ENCODE data around the gene NBPF6.
"Not testable (repeated sequence)": the region's sequence is repeated elsewhere in the genome, so short reads cannot be mapped to it uniquely, and the experiment has no call there.

The NBPF6 gene, protein sequence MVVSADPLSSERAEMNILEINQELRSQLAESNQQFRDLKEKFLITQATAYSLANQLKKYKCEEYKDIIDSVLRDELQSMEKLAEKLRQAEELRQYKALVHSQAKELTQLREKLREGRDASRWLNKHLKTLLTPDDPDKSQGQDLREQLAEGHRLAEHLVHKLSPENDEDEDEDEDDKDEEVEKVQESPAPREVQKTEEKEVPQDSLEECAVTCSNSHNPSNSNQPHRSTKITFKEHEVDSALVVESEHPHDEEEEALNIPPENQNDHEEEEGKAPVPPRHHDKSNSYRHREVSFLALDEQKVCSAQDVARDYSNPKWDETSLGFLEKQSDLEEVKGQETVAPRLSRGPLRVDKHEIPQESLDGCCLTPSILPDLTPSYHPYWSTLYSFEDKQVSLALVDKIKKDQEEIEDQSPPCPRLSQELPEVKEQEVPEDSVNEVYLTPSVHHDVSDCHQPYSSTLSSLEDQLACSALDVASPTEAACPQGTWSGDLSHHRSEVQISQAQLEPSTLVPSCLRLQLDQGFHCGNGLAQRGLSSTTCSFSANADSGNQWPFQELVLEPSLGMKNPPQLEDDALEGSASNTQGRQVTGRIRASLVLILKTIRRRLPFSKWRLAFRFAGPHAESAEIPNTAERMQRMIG

DNA sequence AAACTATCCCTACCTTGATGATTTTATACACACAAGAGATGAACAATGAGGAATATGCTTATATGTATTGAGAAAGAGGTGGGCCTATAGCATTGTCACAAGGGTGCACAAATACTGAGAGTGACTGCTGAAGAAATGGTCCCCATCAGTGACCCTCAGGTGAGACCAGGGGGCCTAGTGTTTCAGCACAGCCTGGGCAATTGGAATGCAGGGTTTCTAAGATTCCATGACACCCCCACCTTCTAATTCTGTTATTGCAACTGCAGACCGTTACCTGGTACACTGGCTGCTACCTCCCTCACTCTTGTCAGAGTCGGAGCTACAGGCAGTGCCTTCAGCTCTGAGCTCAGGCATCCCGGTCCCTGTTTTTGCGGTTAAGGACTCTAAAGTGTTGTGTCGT, at the start of gene NBPF6:
TSS of gene NBPF6 (plus strand) at position 301 of the 400 bp plus-strand sequence. CDS start 259 bp downstream, outside the sequence.
- not testable (repeated sequence) for TF ChIP-seq GATA3, GATA2 (IDR thresholded peaks at IDR 0.05; ENCODE audit: low read depth, low read length)

DNA sequence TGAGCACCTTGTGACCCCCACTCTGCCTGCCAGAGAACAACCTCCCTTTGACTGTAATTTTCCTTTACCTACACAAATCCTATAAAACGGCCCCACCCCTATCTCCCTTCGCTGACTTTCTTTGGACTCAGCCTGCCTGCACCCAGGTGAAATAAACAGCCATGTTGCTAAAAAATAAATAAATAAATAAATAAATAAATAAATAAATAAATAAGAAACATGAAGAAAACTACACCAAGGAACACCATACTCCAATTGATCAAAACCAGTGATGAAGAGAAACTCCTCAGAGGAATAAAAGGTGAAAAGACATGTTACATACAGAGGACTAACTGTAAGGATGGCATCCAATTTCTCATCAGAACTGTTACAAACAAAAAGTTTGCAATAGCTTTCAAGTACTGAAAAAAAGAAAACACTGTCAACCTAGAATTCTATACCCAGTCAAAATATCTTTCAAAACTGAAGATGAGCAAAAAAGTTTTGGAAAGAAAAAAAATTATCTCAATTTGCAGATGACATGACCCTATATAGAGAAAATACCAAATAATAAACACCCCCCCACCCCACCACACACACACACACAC, 28.4 kb downstream of the NBPF6 start:
- no peak for TF ChIP-seq GATA2 (IDR thresholded peaks at IDR 0.05; ENCODE audit: low read depth, low read length)
- no peak for TF ChIP-seq GATA3 (IDR thresholded peaks at IDR 0.05; ENCODE audit: low read depth, low read length)

DNA sequence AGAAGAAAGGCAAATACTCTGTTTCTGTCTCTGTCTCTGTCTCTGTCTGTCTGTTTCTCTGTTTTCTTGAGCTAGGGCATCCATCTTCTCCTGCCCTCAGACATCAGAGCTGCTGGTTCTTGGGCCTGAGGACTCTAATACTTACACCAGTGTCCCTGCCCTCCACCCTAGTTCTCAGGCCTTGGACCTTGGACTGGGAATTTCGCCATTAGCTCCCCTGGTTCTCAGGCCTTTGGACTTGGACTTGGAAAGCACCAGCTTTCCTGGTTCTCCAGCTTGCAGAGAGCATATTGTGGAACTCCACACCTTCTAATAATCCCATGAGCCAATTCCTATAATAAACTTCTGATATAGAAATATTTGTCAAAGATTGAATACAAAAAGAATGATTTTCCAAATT, 32.6 kb downstream of the NBPF6 start:
- TF ChIP-seq GATA2 (IDR thresholded peaks at IDR 0.05; ENCODE audit: low read depth, low read length) (no peak), GATA3 (IDR thresholded peaks at IDR 0.05; ENCODE audit: low read depth, low read length) (no peak)

DNA sequence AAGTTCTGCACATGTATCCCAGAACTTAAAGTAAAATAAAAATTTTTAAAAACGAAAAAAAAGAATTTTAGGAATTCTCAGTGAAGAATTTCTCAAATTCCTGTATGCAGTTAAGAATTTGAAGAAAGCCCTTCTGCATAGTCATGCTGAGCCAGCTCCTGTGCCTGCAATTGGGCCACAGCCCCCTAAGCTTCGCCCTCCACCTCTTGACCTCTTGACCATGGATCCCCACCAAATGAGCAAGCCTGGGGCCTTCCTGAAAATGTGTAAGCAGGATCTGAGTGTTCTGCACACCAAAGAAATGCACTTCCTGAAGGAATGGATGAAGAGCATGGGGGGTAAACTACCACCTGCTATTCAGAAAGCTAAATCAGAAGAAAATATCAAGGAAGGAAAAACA, 52.0 kb downstream of the NBPF6 start:
- TF ChIP-seq GATA2 (IDR thresholded peaks at IDR 0.05; ENCODE audit: low read depth, low read length) (no peak), GATA3 (IDR thresholded peaks at IDR 0.05; ENCODE audit: low read depth, low read length) (no peak)

DNA sequence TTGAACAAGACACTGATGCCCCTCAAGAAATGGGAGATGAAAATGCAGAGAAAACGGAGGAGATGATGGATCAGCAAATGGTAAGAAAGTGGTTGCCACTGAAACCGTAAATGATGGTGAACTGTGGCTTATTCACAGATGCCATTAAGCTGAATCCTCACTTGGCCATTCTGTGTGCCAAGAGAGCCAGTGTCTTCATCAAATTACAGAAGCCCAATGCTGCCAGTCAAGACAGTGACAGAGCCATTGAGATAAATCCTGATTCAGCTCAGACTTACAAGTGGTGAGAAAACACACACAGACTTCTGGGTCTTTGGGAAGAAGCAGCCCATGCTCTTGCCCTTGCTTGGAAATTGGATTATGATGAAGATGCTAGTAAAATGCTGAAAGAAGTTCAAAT, 52.5 kb downstream of the NBPF6 start:
- no peak for TF ChIP-seq GATA3 (IDR thresholded peaks at IDR 0.05; ENCODE audit: low read depth, low read length)
- TF ChIP-seq GATA2 (IDR thresholded peaks at IDR 0.05; ENCODE audit: low read depth, low read length), result no peak

DNA sequence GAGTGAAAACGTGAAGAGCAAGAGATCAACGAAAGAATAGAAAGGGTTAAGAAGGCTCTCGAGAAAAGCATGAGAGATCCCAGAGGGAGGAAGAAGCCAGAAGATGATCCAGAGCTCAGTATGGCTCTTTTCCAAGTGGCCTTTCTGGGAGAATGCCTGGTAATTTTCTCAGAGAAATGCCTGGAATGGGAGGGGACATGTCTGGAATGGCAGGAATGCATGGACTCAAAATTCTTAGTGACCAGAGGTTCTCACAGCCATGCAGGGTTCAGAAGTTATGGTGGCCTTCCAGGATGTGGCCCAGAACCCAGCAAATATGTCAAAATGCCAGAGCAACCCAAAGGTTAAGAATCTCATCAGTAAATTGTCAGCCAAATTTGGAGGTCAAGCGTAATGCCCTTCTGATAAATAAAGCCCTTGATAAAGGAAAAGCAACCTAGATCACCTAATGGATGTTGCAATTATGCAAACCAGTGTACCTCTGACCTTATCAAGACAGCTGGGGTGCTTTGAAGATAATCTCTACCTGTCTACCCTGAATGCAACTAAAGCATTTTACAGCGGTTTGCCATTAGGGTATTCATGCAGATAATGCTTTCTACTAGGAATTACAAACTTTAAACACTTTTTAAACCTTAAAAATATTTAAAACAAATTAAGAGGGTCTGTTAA, 53.1 kb downstream of the NBPF6 start:
- TF ChIP-seq GATA2 (IDR thresholded peaks at IDR 0.05; ENCODE audit: low read depth, low read length) (no peak), GATA3 (IDR thresholded peaks at IDR 0.05; ENCODE audit: low read depth, low read length) (no peak)

DNA sequence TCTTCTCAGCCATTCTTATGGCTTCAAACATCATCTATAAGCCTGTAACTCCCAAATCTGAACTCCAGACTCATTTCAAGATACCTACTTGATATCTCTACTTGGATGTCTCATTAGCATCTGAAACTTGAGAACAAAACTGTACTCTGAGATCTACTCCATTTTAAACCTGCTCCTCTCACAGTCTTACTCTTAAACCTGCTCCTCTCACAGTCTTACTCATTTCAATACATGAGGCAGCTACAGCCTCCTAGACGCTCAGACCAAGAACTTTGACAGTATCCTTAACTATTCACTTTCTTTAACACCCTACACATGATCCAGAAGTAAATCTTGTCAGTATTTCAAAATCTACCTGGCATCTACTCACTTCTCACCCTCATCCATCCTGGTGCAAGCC, 54.3 kb downstream of the NBPF6 start:
- TF ChIP-seq GATA3 (IDR thresholded peaks at IDR 0.05; ENCODE audit: low read depth, low read length) (no peak), GATA2 (IDR thresholded peaks at IDR 0.05; ENCODE audit: low read depth, low read length) (no peak)

DNA sequence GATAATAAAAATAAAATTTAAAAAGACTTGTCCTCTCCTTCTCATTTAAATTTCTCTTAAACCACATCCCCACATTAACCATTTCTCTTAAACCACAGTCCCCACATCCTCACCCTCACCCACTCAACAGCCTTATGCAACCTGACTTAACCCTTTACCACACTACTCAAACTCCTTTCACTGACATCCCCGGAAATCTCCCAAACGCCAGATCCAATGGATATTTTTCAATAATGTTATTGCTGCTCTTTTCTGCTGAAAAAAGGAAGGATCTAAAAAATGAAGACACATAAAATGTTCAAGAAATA, 55.6 kb downstream of the NBPF6 start:
- no peak for TF ChIP-seq GATA3 (IDR thresholded peaks at IDR 0.05; ENCODE audit: low read depth, low read length)
- no peak for TF ChIP-seq GATA2 (IDR thresholded peaks at IDR 0.05; ENCODE audit: low read depth, low read length)

DNA sequence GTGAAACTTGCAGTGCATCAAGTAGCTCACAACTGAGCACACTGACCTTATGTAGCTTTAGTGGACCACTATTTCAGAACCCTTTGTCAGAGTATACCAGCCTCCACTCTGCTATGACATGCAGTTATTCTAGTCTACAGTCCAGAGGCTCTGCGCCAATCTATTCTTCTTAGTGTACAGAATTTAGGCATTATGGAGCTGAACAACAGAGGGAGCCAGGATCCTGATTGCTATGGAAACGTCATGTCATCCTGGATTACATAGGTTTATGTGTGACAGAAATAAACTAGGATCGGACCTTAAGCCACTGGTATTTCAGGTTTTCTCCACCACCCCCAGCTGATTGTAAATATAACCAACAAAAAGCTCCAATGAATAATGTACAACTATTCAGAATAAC, 61.6 kb downstream of the NBPF6 start:
- TF ChIP-seq GATA2 (IDR thresholded peaks at IDR 0.05; ENCODE audit: low read depth, low read length) (no peak), GATA3 (IDR thresholded peaks at IDR 0.05; ENCODE audit: low read depth, low read length) (no peak)

DNA sequence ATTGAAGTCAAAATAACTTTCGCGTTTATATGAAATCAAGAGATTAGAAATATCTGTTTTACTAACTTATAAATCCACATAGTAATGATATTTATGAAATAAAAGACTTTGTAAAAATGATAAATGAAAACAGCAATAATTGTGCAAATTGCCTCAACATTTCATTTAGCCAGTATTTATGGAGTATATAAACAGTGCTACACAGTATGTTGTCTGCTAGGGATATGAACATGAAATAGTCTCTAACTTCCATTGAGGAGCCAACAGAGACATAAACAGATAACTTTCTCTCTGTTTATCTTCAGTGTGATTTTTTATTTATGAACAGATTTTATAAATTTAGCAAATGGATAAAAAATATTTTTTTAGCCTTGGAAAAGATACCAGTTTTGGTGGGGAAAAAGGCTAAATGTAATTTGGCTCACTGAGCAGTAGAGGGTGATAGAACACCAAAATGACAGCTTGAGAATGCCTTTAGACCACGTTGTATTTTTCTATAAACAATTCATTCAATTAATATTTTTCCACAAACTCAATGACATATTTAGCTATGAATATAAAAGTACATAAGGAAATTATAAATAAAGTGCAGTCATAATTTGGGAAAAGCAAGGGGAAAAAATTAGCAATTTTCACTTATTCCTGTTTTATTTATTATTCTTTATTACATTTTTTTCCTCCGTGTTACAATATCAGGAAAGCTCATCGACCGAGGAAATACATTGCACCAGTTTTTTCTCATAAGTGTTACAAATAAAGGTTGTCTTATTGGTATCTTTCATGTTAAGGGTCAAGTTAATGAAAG, 62.3 kb downstream of the NBPF6 start:
- no peak for TF ChIP-seq GATA2 (IDR thresholded peaks at IDR 0.05; ENCODE audit: low read depth, low read length)

DNA sequence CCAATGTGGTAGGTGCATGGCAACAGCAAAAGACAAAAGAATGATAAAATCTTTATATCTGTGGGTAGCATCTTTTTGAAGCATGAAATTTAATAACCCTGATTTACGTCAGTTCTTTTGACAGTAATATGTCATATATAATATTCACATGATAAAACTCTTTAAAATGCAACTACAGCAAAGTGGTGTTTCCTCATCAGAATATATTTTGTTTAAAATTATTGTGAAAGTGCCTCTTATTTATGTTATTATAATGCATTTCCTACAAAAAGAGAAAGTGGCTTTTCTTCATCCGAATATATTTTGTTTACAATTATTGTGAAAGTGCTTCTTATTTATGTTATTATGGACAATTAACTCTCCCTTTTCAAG, 62.9 kb downstream of the NBPF6 start:
- TF ChIP-seq GATA3 (IDR thresholded peaks at IDR 0.05; ENCODE audit: low read depth, low read length), result no peak
- TF ChIP-seq GATA2 (IDR thresholded peaks at IDR 0.05; ENCODE audit: low read depth, low read length), result no peak
